H1 (cell line): ENCODE measurements around the gene MCM3AP. TPM values are rescaled to one million over a fixed set of nuclear protein-coding genes. Genes with fewer than 3 reads are reported as not detected.

ENCODE experiments used
- CTCF ChIA-PET: fragments of 300-600 bp; sonication (Branson Sonifier 250); formaldehyde crosslinking; loops from one replicate; lab custom pipeline; 2021; ENCODE audit not compliant: partially characterized antibody; lab: Charles Lee
- POLR2A ChIA-PET: fragments of 300-600 bp; sonication (Branson Sonifier 250); formaldehyde crosslinking; loops from one replicate; lab custom pipeline; 2021; ENCODE audit warnings: inconsistent platforms; ENCODE audit not compliant: partially characterized antibody; lab: Charles Lee
- DNase-seq, 2 experiments: peaks; one replicate each; pipeline versions ENCODE4 v3.0.0 to v3.0.0-alpha.2; 2010 to 2022; ENCODE audit warnings: low spot score in 2 of 2, low read depth in 1 of 2, mixed read lengths in 1 of 2
- FAIRE-seq: peaks from 2 replicates; lab custom pipeline; 2011; peaks lifted over from hg19 to GRCh38; lab: Jason Lieb, UNC
- H2AFZ ChIP-seq: 2 replicates; pipeline ENCODE4 v1.8.1; 2012; ENCODE audit warnings: low read length, inconsistent platforms
- H2AK5ac ChIP-seq: 2 replicates; pipeline ENCODE4 v1.6.1; 2013; ENCODE audit warnings: low read depth, low read length
- H2BK120ac ChIP-seq: replicated peaks from 2 replicates; pipeline ENCODE3; 2013; ENCODE audit warnings: low read depth, low read length, inconsistent platforms
- H2BK12ac ChIP-seq: 2 replicates; pipeline ENCODE4 v1.6.1; 2013; ENCODE audit warnings: low read depth, low read length
- H2BK15ac ChIP-seq: 2 replicates; pipeline ENCODE4 v1.6.1; 2013; ENCODE audit warnings: low read length
- H2BK20ac ChIP-seq: 2 replicates; pipeline ENCODE4 v1.6.1; 2013; ENCODE audit warnings: low read length
- H2BK5ac ChIP-seq: 2 replicates; pipeline ENCODE4 v1.6.1; 2013; ENCODE audit warnings: low read depth, low read length
- H3K14ac ChIP-seq: 2 replicates; pipeline ENCODE4 v1.6.1; 2013; ENCODE audit warnings: inconsistent platforms; ENCODE audit not compliant: insufficient read length
- H3K18ac ChIP-seq: 2 replicates; pipeline ENCODE4 v1.6.1; 2013; ENCODE audit warnings: low read length; ENCODE audit errors: extremely low read depth
- H3K23ac ChIP-seq: 2 replicates; pipeline ENCODE4 v1.6.1; 2013; ENCODE audit warnings: inconsistent platforms; ENCODE audit not compliant: insufficient read length
- H3K23me2 ChIP-seq: 2 replicates; pipeline ENCODE4 v1.6.1; 2013; ENCODE audit warnings: low read depth, low read length
- H3K27ac ChIP-seq: 2 replicates; pipeline ENCODE4 v1.6.1; 2011; ENCODE audit warnings: low read depth, low read length, inconsistent platforms
- H3K27me3 ChIP-seq, 4 experiments: replicated peaks in 1 of 4; 1 replicate in 1 of 4; 2 replicates in 3 of 4; pipeline versions ENCODE4 v1.6.1 to v1.8.1; 2011 to 2013; ENCODE audit warnings: low read length in 3 of 4, mild to moderate bottlenecking in 3 of 4, inconsistent platforms in 2 of 4, mixed read lengths in 2 of 4, moderate library complexity in 1 of 4; ENCODE audit not compliant: control insufficient read depth in 3 of 4, insufficient read depth in 3 of 4; ENCODE audit errors: extremely low read depth in 1 of 4
- H3K36me3 ChIP-seq, 4 experiments: 2 replicates each; pipeline versions ENCODE4 v1.6.1 to v1.8.1; 2011 to 2013; ENCODE audit warnings: mild to moderate bottlenecking in 4 of 4, low read length in 3 of 4, moderate library complexity in 2 of 4, control low read depth in 1 of 4, inconsistent platforms in 1 of 4; ENCODE audit not compliant: insufficient read depth in 4 of 4, control insufficient read depth in 2 of 4
- H3K4ac ChIP-seq: replicated peaks from 2 replicates; pipeline ENCODE3; 2013; ENCODE audit warnings: low read length, low read depth, mixed read lengths, inconsistent platforms; ENCODE audit not compliant: insufficient read length
- H3K4me1 ChIP-seq, 4 experiments: replicated peaks in 1 of 4; 1 replicate in 1 of 4; 2 replicates in 3 of 4; pipeline versions ENCODE4 v1.6.1 to v1.8.1; 2011 to 2013; ENCODE audit warnings: low read length in 3 of 4, inconsistent platforms in 2 of 4, mixed read lengths in 1 of 4; ENCODE audit not compliant: insufficient read depth in 4 of 4, control insufficient read depth in 3 of 4
- H3K4me2 ChIP-seq, 2 experiments: 2 replicates each; pipeline versions ENCODE4 v1.6.1 to v1.8.1; 2011 to 2013; ENCODE audit warnings: low read depth in 2 of 2, low read length in 2 of 2, control low read depth in 1 of 2, inconsistent platforms in 1 of 2, mild to moderate bottlenecking in 1 of 2; ENCODE audit not compliant: insufficient read depth in 1 of 2
- H3K4me3 ChIP-seq, 4 experiments: fragments of 200-600, 300-600 bp in 1 of 4; sonication (generic), shearing (Covaris generic), sonication (Bioruptor Twin) in 1 of 4; 2 replicates each; pipeline versions ENCODE4 v1.5.1 to v1.8.1; 2011 to 2016; ENCODE audit warnings: low read length in 4 of 4, low read depth in 3 of 4, control low read depth in 2 of 4, inconsistent platforms in 2 of 4, mild to moderate bottlenecking in 2 of 4, mixed read lengths in 1 of 4, moderate library complexity in 1 of 4; ENCODE audit not compliant: insufficient read depth in 2 of 4; ENCODE audit errors: extremely low read depth in 1 of 4
- H3K56ac ChIP-seq: replicated peaks from 2 replicates; pipeline ENCODE3; 2013; ENCODE audit warnings: low read depth, mild to moderate bottlenecking, mixed read lengths, low read length, inconsistent platforms; ENCODE audit not compliant: insufficient read length
- H3K79me1 ChIP-seq: 2 replicates; pipeline ENCODE4 v1.6.1; 2013; ENCODE audit warnings: low read depth, low read length, control low read depth
- H3K79me2 ChIP-seq, 2 experiments: 2 replicates each; pipeline versions ENCODE4 v1.6.1 to v1.8.1; 2012 to 2013; ENCODE audit warnings: low read length in 2 of 2, mild to moderate bottlenecking in 2 of 2, inconsistent platforms in 1 of 2; ENCODE audit not compliant: insufficient read depth in 2 of 2, control insufficient read depth in 1 of 2
- H3K9ac ChIP-seq, 4 experiments: replicated peaks in 1 of 4; 1 replicate in 1 of 4; 2 replicates in 3 of 4; pipeline versions ENCODE4 v1.6.1 to v1.8.1; 2011 to 2013; ENCODE audit warnings: low read depth in 3 of 4, low read length in 3 of 4, control low read depth in 2 of 4, mild to moderate bottlenecking in 2 of 4, moderate library complexity in 2 of 4, inconsistent platforms in 1 of 4; ENCODE audit errors: extremely low read depth in 1 of 4
- H3K9me3 ChIP-seq, 2 experiments: 2 replicates each; pipeline versions ENCODE4 v1.6.1 to v1.8.1; 2012 to 2013; ENCODE audit warnings: mild to moderate bottlenecking in 2 of 2, moderate library complexity in 2 of 2, control low read depth in 1 of 2, inconsistent platforms in 1 of 2, low read depth in 1 of 2, low read length in 1 of 2, mixed read lengths in 1 of 2; ENCODE audit not compliant: insufficient read depth in 2 of 2
- H4K20me1 ChIP-seq, 2 experiments: replicated peaks in 1 of 2; 2 replicates each; pipeline versions ENCODE3 to v1.8.1; 2011 to 2013; ENCODE audit warnings: inconsistent platforms in 2 of 2, low read length in 2 of 2, mild to moderate bottlenecking in 1 of 2; ENCODE audit not compliant: insufficient read depth in 2 of 2, control insufficient read depth in 1 of 2
- H4K5ac ChIP-seq: 2 replicates; pipeline ENCODE4 v1.6.1; 2013; ENCODE audit warnings: low read length, low read depth, mixed read lengths, inconsistent platforms; ENCODE audit not compliant: insufficient read length
- H4K8ac ChIP-seq: 2 replicates; pipeline ENCODE4 v1.8.0; 2013; ENCODE audit warnings: mild to moderate bottlenecking, moderate library complexity, low read length, inconsistent platforms; ENCODE audit not compliant: insufficient read depth; ENCODE audit errors: extremely low read depth
- H4K91ac ChIP-seq: replicated peaks from 2 replicates; pipeline ENCODE3; 2013; ENCODE audit warnings: low read length, mixed read lengths, inconsistent platforms; ENCODE audit not compliant: insufficient read length
- CEBPB ChIP-seq: IDR thresholded peaks from 2 replicates; pipeline ENCODE4 v1.6.1; 2012; ENCODE audit warnings: low read depth, low read length
- CHD1 ChIP-seq: IDR thresholded peaks from 2 replicates; pipeline ENCODE4 v1.6.1; 2012; ENCODE audit warnings: low read depth, low read length, improper control_type of control experiment
- GABPA ChIP-seq: IDR thresholded peaks from 2 replicates; pipeline ENCODE4 v1.6.1; 2011; ENCODE audit warnings: mild to moderate bottlenecking, low read length, moderate library complexity, borderline replicate concordance; ENCODE audit not compliant: insufficient read depth
- HDAC6 ChIP-seq: IDR thresholded peaks from one replicate; pipeline ENCODE4 v1.7.1; 2012; ENCODE audit warnings: low read depth, mild to moderate bottlenecking, inconsistent platforms, low read length, moderate library complexity
- KDM4A ChIP-seq: IDR thresholded peaks from one replicate; pipeline ENCODE4 v1.7.1; 2012; ENCODE audit warnings: low read depth, mild to moderate bottlenecking, moderate library complexity, low read length, inconsistent platforms; ENCODE audit not compliant: severe bottlenecking
- RNF2 ChIP-seq: fragments of 200-900, 300-1000 bp; sonication (generic); IDR thresholded peaks from 2 replicates; pipeline ENCODE4 v1.7.1; 2016; ENCODE audit warnings: borderline replicate concordance, low read depth, mild to moderate bottlenecking, antibody characterized with exemption, low read length; ENCODE audit not compliant: poor library complexity, severe bottlenecking; ENCODE audit errors: missing control alignments
- SAP30 ChIP-seq: fragments of 300-600 bp; sonication (generic); IDR thresholded peaks from 2 replicates; pipeline ENCODE4 v1.7.1; 2012; ENCODE audit warnings: low read length, moderate library complexity, mild to moderate bottlenecking, inconsistent platforms; ENCODE audit not compliant: insufficient read depth, insufficient replicate concordance
- SIX5 ChIP-seq: IDR thresholded peaks from 2 replicates; pipeline ENCODE4 v1.6.1; 2011; ENCODE audit warnings: mild to moderate bottlenecking, low read depth, low read length
- WGBS, 2 experiments: shearing (Covaris generic) in 1 of 2; methylation state at CpG; one replicate each; pipeline versions ENCODE4 v1.1.6 to v1.1.7; 2013 to 2015; ENCODE audit warnings: low lambda C conversion rate in 2 of 2, mixed read lengths in 2 of 2, inconsistent platforms in 1 of 2, low coverage in 1 of 2, missing lambda C conversion rate in 1 of 2; ENCODE audit not compliant: insufficient replicate concordance in 2 of 2, insufficient coverage in 1 of 2, insufficient read length in 1 of 2; ENCODE audit errors: extremely low coverage in 1 of 2, missing lambda C conversion rate in 1 of 2; 5-methylcytosine and 5-hydroxymethylcytosine counted together
- polyA plus RNA-seq, 7 experiments: library from polyadenylated mRNA; depleted of rRNA in 3 of 7; stranded (reverse) in 5 of 7; unstranded in 2 of 7; fragments of >200 nt in 5 of 7; fragments of 200-250 nt in 2 of 7; gene quantifications; 1 replicate in 5 of 7; 2 replicates in 1 of 7; 4 replicates in 1 of 7; pipeline versions ENCODE4 v1.2.1 to v1.2.3, GENCODE V29; 2011 to 2013; ENCODE audit warnings: missing spikeins in 2 of 7, mixed read lengths in 2 of 7
- total RNA-seq: library from RNA; stranded (reverse); fragmentation: NEBNext Ultra II Directional; extraction: Animal tissue kit (Norgen Biotek cat#: 25700); gene quantifications from 2 replicates; pipeline ENCODE4 v1.2.1, GENCODE V29; 2021
- TF ChIP-seq, protein P1 (sequence below): IDR thresholded peaks from 2 replicates; pipeline ENCODE4 v1.6.1; 2012; ENCODE audit warnings: low read length, inconsistent platforms

The MCM3AP gene
- total and polyA plus RNA-seq, 2 of the 8 experiments (the other 6 are each of a cell fraction or from before 2014, with no cell fraction given) = 37.2 to 119 TPM

- Histone ChIP-seq H3K56ac (no peak overlapping the region), H3K4ac (no peak overlapping the region), H2BK120ac (no peak overlapping the region), H3K27ac (no peak overlapping the region), H3K18ac (no peak overlapping the region), H3K14ac (no peak overlapping the region), H3K27me3 (no peaks in the 10 kb centered on the region), H4K20me1 (peaks cover 7 to 30% of the 10 kb centered on the region in 2 experiments), H3K23ac (no peak overlapping the region), H3K4me3 (no peak overlapping the region), H3K79me1 (no peaks in the 10 kb centered on the region), H2AFZ (no peak overlapping the region), H3K4me2 (no peak overlapping the region), H3K9ac (no peak overlapping the region), H4K5ac (no peak overlapping the region), H2BK12ac (no peak overlapping the region), H3K79me2 (no peaks in the 10 kb centered on the region), H2BK15ac (no peak overlapping the region), H3K4me1 (no peaks in the 10 kb centered on the region), H4K91ac (no peak overlapping the region), H2BK5ac (no peak overlapping the region; the same call in 1 of the 2 replicates), H2AK5ac (no peak overlapping the region), H2BK20ac (no peak overlapping the region), H3K23me2 (no peaks in the 10 kb centered on the region), H4K8ac (no peak overlapping the region), H3K9me3 (no peaks in the 10 kb centered on the region), H3K36me3 (peaks cover 10 to 38% (median 29%) of the 10 kb centered on the region in 4 experiments)
- FAIRE-seq (no peak), DNase-seq (no peak)
- WGBS, 2 experiments = 89% methylated on average over 22 of the region's 23 CpGs; no CpG with 5 or more reads in 1 of the 2 experiments
- CTCF ChIA-PET = interaction anchor here (1.0 to 1.3 kb wide), 2 partner anchors 16 to 66 kb away, joined by 3 to 4 read pairs; no protein-coding TSS in a partner anchor
- POLR2A ChIA-PET = interaction anchor here (1.0 kb wide), 1 partner anchor 15 kb away, joined by 3 read pairs; no protein-coding TSS in a partner anchor
- TF ChIP-seq KDM4A = no peak
- TF ChIP-seq SIX5 = no peak
- TF ChIP-seq, protein P1, sequence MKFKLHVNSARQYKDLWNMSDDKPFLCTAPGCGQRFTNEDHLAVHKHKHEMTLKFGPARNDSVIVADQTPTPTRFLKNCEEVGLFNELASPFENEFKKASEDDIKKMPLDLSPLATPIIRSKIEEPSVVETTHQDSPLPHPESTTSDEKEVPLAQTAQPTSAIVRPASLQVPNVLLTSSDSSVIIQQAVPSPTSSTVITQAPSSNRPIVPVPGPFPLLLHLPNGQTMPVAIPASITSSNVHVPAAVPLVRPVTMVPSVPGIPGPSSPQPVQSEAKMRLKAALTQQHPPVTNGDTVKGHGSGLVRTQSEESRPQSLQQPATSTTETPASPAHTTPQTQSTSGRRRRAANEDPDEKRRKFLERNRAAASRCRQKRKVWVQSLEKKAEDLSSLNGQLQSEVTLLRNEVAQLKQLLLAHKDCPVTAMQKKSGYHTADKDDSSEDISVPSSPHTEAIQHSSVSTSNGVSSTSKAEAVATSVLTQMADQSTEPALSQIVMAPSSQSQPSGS = no peak
- TF ChIP-seq RNF2 = no peak
- TF ChIP-seq CEBPB = no peak
- TF ChIP-seq CHD1 = no peak
- TF ChIP-seq SAP30 = no peak
- no peak for TF ChIP-seq HDAC6
- no peak for TF ChIP-seq GABPA
Observed at GRCh38 chr21:46208761-46209721, 76.4 kb downstream of the MCM3AP start.
